NT2/D1 (cell line): ENCODE results near the gene S100A4.
"Not testable (repeated sequence)": the region's sequence is repeated elsewhere in the genome, so short reads cannot be mapped to it uniquely, and the experiment has no call there.

Experiments
- DNase-seq: peaks from one replicate; pipeline ENCODE4 v3.0.0-alpha.2; 2011; ENCODE audit warnings: low read depth, low spot score
- H3K27me3 ChIP-seq: 2 replicates; pipeline ENCODE4 v1.6.0; 2011; ENCODE audit warnings: mild to moderate bottlenecking; ENCODE audit not compliant: insufficient read length, insufficient read depth
- H3K36me3 ChIP-seq: 2 replicates; pipeline ENCODE4 v1.6.1; 2011; ENCODE audit warnings: mild to moderate bottlenecking, low read length, mixed read lengths; ENCODE audit not compliant: insufficient read depth, insufficient read length
- H3K4me1 ChIP-seq: 2 replicates; pipeline ENCODE4 v1.5.1; 2011; ENCODE audit not compliant: insufficient read depth, insufficient read length
- H3K4me3 ChIP-seq: 2 replicates; pipeline ENCODE4 v1.5.1; 2011; ENCODE audit warnings: low read depth; ENCODE audit not compliant: insufficient read length
- H3K9ac ChIP-seq: 2 replicates; pipeline ENCODE4 v1.6.0; 2011; ENCODE audit warnings: low read depth; ENCODE audit not compliant: insufficient read length
- H3K9me3 ChIP-seq: 2 replicates; pipeline ENCODE4 v1.5.1; 2011; ENCODE audit warnings: mild to moderate bottlenecking, low read length; ENCODE audit not compliant: insufficient read depth
- SUZ12 ChIP-seq: IDR thresholded peaks from 2 replicates; pipeline ENCODE4 v1.6.1; 2011; ENCODE audit not compliant: insufficient read length, insufficient read depth; ENCODE audit errors: extremely low read depth
- YY1 ChIP-seq: IDR thresholded peaks from 2 replicates; pipeline ENCODE4 v1.6.1; 2011; ENCODE audit not compliant: insufficient read length, insufficient read depth
- ZNF274 ChIP-seq: IDR thresholded peaks from 2 replicates; pipeline ENCODE4 v1.6.1; 2011; ENCODE audit warnings: mild to moderate bottlenecking, low read depth, low read length

Gene S100A4

GRCh38 chr1:153520818-153521476, 24.7 kb downstream of the S100A4 start:
- DNase-seq: no peak
- no peak overlapping the region for H3K9ac ChIP-seq
- no peak for TF ChIP-seq SUZ12
- TF ChIP-seq YY1: no peak
- no peak for TF ChIP-seq ZNF274
- H3K4me1 ChIP-seq: peaks cover 12% of the 10 kb centered on the region
- no peaks in the 10 kb centered on the region for H3K36me3 ChIP-seq
- no peak overlapping the region for H3K4me3 ChIP-seq
- peaks cover 7% of the 10 kb centered on the region for H3K27me3 ChIP-seq
- H3K9me3 ChIP-seq: peaks cover 10% of the 10 kb centered on the region; the same call in 1 of the 2 replicates

GRCh38 chr1:153520137-153520691, 25.4 kb downstream of the S100A4 start:
- not testable (repeated sequence) for H3K9ac ChIP-seq, H3K4me3 ChIP-seq, DNase-seq, H3K36me3 ChIP-seq, H3K27me3 ChIP-seq
- H3K4me1 ChIP-seq: peaks cover 13% of the 10 kb centered on the region
- peaks cover 10% of the 10 kb centered on the region; the same call in 1 of the 2 replicates for H3K9me3 ChIP-seq

DNA sequence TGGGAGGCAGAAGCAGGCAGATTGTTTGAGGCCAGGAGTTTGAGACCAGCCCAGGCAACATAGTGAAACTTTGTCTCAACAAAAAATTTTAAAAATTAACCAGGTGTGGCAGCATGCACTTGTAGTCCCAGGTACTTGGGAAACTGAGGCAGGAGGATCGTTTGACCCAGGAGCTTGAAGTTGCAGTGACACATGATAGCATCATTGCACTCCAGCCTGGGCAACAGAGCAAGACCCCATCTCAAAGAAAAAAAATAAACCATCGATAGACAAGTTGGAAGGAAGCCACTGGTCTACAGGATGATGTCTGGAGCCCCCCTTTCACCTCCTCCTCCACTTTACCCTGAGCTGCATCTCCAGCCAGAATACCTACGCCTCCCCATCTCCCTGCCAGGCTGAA, 26.4 kb downstream of the S100A4 start:
- no peak for DNase-seq
- Histone ChIP-seq H3K27me3 (peaks cover 12% of the 10 kb centered on the region), H3K36me3 (no peaks in the 10 kb centered on the region), H3K9me3 (peaks cover 10% of the 10 kb centered on the region; the same call in 1 of the 2 replicates), H3K4me1 (peaks cover 13% of the 10 kb centered on the region), H3K9ac (no peak overlapping the region), H3K4me3 (no peak overlapping the region)
- TF ChIP-seq SUZ12 (no peak), ZNF274 (no peak), YY1 (no peak)

DNA sequence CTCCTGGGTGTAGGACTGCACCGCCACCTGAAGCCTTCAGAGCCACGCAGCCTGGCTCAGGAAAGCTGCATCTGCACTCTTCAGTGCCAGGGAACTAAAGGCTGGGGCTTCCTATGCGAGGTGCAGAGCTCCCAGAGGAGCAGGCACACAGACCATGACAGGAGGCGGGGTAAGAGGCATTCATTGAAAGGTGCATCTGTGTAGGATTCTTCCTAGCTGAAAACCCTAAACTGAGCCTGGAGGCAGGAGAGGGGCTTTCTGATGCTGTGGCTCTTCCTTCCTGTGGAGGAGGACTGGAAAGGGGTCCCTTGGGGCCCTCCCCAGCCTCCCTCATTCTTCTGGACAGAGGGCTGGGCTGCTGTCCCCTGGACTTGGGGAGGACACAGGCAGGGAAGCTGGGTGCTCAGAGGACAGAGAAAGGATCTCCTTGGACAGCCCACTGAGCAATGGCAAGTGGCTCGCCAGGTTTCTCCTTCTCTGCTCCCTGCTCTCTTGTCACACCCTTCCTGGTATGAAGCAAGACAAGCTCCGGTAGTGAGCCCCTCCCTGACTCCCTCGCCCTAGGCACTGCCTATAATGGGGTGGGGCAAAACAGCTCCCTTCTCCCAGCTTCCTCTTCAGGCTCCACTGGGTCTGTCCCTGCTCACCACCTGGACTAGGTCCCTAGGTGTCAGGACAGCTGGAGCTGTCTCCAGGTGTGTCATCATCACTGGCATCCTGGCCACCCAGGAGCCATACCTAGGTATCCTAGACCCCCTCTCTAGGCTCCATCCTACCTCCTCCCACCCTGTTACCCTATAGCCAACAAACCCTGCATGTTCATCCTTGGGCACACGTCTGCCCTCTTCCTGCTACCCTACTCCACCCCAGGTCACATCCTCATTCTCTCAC, 29.9 kb downstream of the S100A4 start:
- H3K36me3 ChIP-seq: no peaks in the 10 kb centered on the region
- H3K9me3 ChIP-seq: peaks cover 1% of the 10 kb centered on the region; the same call in 1 of the 2 replicates
- H3K9ac ChIP-seq: peak overlapping the region; percentile 22
- no peak for TF ChIP-seq ZNF274
- no peak for TF ChIP-seq SUZ12
- TF ChIP-seq YY1: no peak
- DNase-seq: no peak
- peaks cover 13% of the 10 kb centered on the region for H3K4me1 ChIP-seq
- peaks cover 23% of the 10 kb centered on the region for H3K27me3 ChIP-seq
- no peak overlapping the region for H3K4me3 ChIP-seq

- Histone ChIP-seq H3K36me3 (no peaks in the 10 kb centered on the region), H3K27me3 (peaks cover 22% of the 10 kb centered on the region), H3K4me1 (peaks cover 13% of the 10 kb centered on the region), H3K4me3 (no peak overlapping the region), H3K9me3 (no peaks in the 10 kb centered on the region), H3K9ac (no peak overlapping the region)
- no peak for DNase-seq
- TF ChIP-seq ZNF274 (no peak), SUZ12 (no peak), YY1 (no peak)
Observed at GRCh38 chr1:153513666-153514065, 31.9 kb downstream of the S100A4 start.

GRCh38 chr1:153513023-153513422, 32.6 kb downstream of the S100A4 start:
- no peak overlapping the region for H3K9ac ChIP-seq
- peaks cover 20% of the 10 kb centered on the region for H3K27me3 ChIP-seq
- TF ChIP-seq SUZ12 (no peak), YY1 (no peak), ZNF274 (no peak)
- H3K36me3 ChIP-seq: no peaks in the 10 kb centered on the region
- peaks cover 11% of the 10 kb centered on the region for H3K4me1 ChIP-seq
- no peak for DNase-seq
- no peaks in the 10 kb centered on the region for H3K9me3 ChIP-seq
- H3K4me3 ChIP-seq: no peak overlapping the region

DNA sequence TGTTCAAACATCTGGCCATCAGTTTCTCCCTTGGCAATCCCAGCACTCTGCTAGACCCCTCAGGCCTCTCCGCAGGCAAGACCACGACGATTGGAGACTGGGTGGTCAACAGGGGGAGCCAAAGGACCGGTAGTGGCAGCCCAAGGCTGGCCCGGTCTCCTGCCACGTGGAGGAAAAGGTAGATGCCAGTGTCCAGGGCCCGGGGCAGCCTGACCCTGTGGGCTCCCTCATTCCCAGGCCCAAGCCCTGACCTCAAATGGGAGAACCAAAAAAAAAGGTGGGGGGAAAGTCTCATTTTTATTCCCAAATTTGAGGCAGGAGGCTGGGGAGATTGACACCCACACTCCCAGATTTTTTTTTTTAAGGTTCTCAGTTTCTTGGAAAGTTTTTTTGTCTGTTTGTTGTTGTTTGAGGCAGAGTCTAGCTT, 34.6 kb downstream of the S100A4 start:
- Histone ChIP-seq H3K9ac (no peak overlapping the region), H3K4me1 (peaks cover 16% of the 10 kb centered on the region), H3K4me3 (no peak overlapping the region), H3K36me3 (no peaks in the 10 kb centered on the region), H3K27me3 (peaks cover 16% of the 10 kb centered on the region), H3K9me3 (no peaks in the 10 kb centered on the region)
- TF ChIP-seq ZNF274: no peak
- TF ChIP-seq YY1: no peak
- TF ChIP-seq SUZ12: no peak
- peak; percentile 90 for DNase-seq
